LHCN-M2 (cell line): ENCODE results near the gene CLSTN3. TPM values are rescaled to one million over a fixed set of nuclear protein-coding genes. Genes with fewer than 3 reads are reported as not detected.

Experiments used
- DNase-seq: peaks from one replicate; pipeline ENCODE4 v3.0.0-alpha.2; 2012; ENCODE audit warnings: low read depth
- total RNA-seq: library from RNA; depleted of rRNA; stranded (reverse); fragments of >200 nt; gene quantifications from 2 replicates; pipeline ENCODE4 v1.2.3, GENCODE V29; 2014

CLSTN3 gene
- total RNA-seq, 1 experiment from 2014 or later: 4.6 TPM

GRCh38 chr12:7125632-7126227 is 4.4 kb upstream of the CLSTN3 start:
- no peak for DNase-seq

GRCh38 chr12:7127916-7128626 is 2.1 kb upstream of the CLSTN3 start:
- no peak for DNase-seq

- no peak for DNase-seq
These were observed 1.4 kb upstream of the CLSTN3 start, which contains the start of gene RBP5 for GRCh38 chr12:7128681-7129286. RBP5 (minus strand) TSS chr12:7128889; CDS start chr12:7128775, 114 bp downstream.

DNA sequence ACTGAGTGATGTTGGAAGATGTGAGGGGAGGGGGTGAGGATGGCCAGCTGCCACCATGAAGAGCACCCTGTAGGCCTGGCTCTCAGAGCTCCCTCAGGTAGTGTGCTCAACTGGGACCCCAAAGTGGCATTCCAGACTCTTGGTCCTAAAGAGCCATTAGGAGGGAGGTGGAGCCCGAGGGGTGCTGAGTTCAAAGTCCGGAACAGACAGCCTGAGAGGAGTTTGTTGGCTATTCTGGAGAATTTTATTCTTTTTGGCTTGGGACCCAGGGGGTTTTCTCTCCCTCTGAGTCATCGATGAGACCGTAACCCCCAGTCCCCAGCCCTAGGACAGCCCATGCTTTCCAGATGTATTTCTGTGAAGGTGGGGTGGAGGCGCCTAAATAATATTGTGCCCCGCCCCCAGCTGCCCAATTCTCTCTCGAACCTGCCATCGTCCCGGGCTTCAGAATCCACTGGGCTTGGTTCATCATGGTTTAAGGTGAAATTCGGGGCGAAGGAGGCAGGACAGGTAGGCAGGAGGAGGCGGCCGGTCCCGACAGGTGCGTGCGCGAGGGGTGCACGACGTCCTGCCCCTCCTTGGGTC is 792 bp upstream of the CLSTN3 start:
- no peak for DNase-seq

DNA sequence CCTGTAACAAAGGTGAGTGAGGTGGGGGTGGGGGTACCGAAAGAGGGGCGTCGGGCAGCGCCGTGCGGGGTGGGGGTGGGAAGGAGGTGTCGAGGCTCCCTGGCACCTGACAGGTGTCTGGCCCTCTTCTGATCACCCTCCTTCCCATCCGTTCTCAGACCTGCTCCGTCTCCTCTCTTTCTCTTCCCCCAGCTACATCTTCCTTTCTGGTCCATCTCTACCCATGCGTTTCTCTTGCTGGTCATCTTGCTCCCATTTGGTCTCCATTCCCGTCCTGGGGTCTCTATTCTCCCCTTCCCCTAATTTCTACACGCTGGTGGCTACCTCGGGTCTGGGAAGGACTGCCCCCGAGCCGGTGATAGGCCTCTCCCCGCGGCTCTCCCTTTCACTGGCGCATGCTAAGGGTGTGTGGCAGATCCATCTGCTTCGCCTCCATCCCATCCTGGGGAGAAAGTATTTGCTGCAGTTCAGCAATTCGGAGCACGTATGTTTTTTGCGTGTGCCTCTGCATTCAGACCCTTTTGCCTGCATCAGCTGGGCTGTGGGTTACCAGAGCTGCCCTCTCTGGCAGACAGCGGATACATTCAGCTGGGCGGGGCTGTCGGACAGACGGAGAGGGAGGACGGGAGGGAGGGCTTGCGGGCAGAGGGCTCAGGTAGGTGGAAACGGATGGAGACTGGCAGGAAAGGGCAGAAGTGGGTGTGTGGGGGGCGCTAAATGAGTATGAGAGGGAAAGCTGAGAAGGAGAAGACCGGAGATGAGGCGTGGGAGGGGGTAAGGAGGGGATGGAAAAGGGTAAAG is 730 bp downstream of the CLSTN3 start:
- peak; percentile 27 for DNase-seq

- DNase-seq: no peak
These were observed 1.3 kb downstream of the CLSTN3 start for GRCh38 chr12:7131502-7131866.

GRCh38 chr12:7134396-7135166 is 4.4 kb downstream of the CLSTN3 start:
- no peak for DNase-seq

- no peak for DNase-seq
These were observed 5.9 kb downstream of the CLSTN3 start for GRCh38 chr12:7136071-7136470.

- DNase-seq: no peak
These were observed 6.5 kb downstream of the CLSTN3 start for GRCh38 chr12:7136676-7137075.

- DNase-seq: no peak
These were observed 7.7 kb downstream of the CLSTN3 start for GRCh38 chr12:7137908-7138307.

- DNase-seq: no peak
These were observed 9.0 kb downstream of the CLSTN3 start for GRCh38 chr12:7139200-7139599.

DNA sequence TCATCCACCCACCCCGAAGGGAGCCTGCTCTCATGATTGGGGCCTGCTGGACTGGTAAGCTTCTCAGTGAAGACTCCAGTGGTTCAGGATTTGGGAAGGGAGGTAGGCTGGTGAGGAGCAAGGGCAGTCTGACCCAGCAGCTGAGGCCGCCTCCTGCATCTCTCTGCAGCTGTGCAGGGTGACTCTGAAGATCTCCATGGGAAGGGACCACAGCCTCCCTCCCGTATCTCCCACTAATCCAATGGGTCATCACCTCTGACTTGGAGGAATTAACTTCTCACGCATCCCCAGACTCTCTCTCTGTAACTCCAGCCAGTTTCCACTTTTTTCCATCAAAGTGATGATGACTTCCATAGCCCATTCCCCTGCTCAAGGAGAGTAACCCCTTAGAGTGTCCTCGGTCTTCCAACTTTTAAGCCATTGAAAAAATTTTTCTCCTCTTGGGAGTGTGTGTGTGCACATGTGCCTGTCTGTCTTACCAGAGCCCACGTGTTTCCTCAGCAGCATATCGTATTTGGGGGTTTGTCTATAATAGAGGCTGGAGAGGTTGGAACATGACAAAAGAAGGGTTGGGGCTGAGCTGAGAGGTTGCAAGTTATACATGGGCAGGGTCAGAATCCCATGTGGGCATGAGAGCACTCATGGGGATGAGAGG is 11.3 kb downstream of the CLSTN3 start:
- DNase-seq: peak; percentile 69

DNA sequence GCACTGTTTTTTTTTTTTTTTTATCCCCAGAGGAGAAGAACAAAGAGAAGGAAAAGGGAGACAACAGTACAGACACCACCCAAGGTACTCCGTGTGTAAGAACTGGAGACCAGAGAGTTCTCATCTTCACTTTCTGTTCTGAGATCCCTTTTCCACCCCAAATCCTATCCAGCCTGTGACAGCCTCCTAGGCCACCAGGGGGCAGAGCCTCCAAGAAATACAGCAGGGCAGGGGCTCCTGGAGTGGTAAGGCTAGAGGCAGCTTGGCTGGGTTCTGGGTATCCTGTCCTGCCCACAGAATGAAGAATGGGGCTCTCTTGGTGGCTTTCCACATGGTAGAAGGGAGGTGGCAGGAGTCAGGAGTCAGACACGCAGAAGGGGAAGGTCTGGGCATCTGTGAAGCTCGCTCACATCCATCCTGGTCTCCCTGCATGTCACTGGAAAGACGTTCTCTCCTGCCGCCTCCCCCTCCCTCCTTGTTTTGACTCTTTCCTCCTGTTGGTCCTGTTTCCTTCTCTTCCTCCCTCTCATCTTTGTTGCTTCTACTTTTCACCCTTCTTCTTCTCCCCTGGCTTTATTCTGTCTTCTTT is 12.0 kb downstream of the CLSTN3 start:
- DNase-seq: peak; percentile 54

GRCh38 chr12:7142809-7143465 is 12.8 kb downstream of the CLSTN3 start:
- no peak for DNase-seq

GRCh38 chr12:7143564-7143963 is 13.4 kb downstream of the CLSTN3 start:
- no peak for DNase-seq

- peak; percentile 43 for DNase-seq
These were observed 14.4 kb downstream of the CLSTN3 start for GRCh38 chr12:7144414-7145120.

DNA sequence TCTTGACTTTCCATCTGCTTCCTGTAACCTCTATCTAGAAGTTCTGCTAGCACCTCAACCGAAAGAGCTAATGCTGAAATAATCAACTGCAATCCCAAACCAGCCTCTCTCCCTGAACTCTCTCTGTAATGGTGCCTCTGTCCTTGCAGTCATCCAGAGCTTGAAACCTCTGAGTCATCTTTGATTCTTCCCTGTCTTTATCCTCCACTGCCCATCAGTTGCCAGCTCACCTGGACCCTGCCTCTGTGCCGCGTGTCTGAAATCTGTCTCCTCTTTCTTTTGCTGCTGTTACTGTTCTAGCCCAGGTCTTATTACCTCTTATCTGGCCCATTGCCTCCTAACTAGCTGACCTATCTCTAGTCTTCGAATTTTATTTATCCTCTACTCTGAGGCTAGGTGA is 15.5 kb downstream of the CLSTN3 start:
- DNase-seq: no peak

DNA sequence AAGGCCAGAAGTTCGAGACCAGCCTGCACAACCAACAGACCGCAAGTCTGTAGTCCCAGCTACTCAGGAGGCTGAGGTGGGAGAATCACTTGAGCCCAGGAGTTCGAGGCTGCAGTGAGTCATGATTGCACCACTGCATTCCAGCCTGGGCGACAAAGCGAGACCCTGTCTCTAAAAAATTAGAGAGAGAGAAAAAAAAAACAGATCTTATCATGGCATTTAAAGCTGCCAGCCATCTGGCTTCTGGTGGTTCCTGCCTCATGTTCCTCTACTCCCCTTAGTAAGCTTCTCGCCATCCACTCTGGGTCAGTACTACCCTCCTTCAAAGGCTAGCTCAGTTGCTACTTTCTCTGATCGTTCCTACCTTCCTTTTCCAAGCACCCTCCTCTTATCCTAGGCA is 16.1 kb downstream of the CLSTN3 start:
- no peak for DNase-seq

- DNase-seq: no peak
These were observed 16.7 kb downstream of the CLSTN3 start for GRCh38 chr12:7146906-7147305.
